ENCODE data around the gene CCDC18.
A peak's percentile ranks its signal among the peaks of the same experiment; 100 is the strongest.
"Not testable (repeated sequence)": the region's sequence is repeated elsewhere in the genome, so short reads cannot be mapped to it uniquely, and the experiment has no call there.

CCDC18 gene

GRCh38 chr1:93180723-93181613 is at the start of gene CCDC18:
Gene CCDC18, plus strand, starts transcription at chr1:93180724. Its CDS starts 2,638 bp downstream, at chr1:93183362.
- peak; percentile 79 for DNase-seq (ENCODE audit: low read depth)

- no peak for DNase-seq (ENCODE audit: low read depth)
Observed at GRCh38 chr1:93132638-93133037, 47.9 kb upstream of the CCDC18 start.

GRCh38 chr1:93136445-93136844 is 44.1 kb upstream of the CCDC18 start:
- DNase-seq (ENCODE audit: low read depth): no peak

GRCh38 chr1:93137604-93138292 is 42.8 kb upstream of the CCDC18 start:
- DNase-seq (ENCODE audit: low read depth): no peak

GRCh38 chr1:93140106-93140505 is 40.4 kb upstream of the CCDC18 start:
- DNase-seq (ENCODE audit: low read depth): peak; percentile 33

GRCh38 chr1:93142161-93142560 is 38.4 kb upstream of the CCDC18 start:
- DNase-seq (ENCODE audit: low read depth): no peak

GRCh38 chr1:93143136-93143535 is 37.4 kb upstream of the CCDC18 start:
- DNase-seq (ENCODE audit: low read depth): no peak

- DNase-seq (ENCODE audit: low read depth): no peak
Observed at GRCh38 chr1:93143769-93144168, 36.8 kb upstream of the CCDC18 start.

GRCh38 chr1:93148001-93148400 is 32.5 kb upstream of the CCDC18 start:
- no peak for DNase-seq (ENCODE audit: low read depth)

GRCh38 chr1:93150729-93151128 is 29.8 kb upstream of the CCDC18 start:
- no peak for DNase-seq (ENCODE audit: low read depth)

GRCh38 chr1:93151474-93151873 is 29.1 kb upstream of the CCDC18 start:
- no peak for DNase-seq (ENCODE audit: low read depth)

GRCh38 chr1:93152835-93153234 is 27.7 kb upstream of the CCDC18 start:
- no peak for DNase-seq (ENCODE audit: low read depth)

GRCh38 chr1:93154898-93155297 is 25.6 kb upstream of the CCDC18 start:
- no peak for DNase-seq (ENCODE audit: low read depth)

- DNase-seq (ENCODE audit: low read depth): peak; percentile 61
Observed at GRCh38 chr1:93155335-93155734, 25.2 kb upstream of the CCDC18 start.

GRCh38 chr1:93159337-93159736 is 21.2 kb upstream of the CCDC18 start:
- no peak for DNase-seq (ENCODE audit: low read depth)

GRCh38 chr1:93163314-93163713 is 17.2 kb upstream of the CCDC18 start:
- DNase-seq (ENCODE audit: low read depth): not testable (repeated sequence)

GRCh38 chr1:93164816-93165215 is 15.7 kb upstream of the CCDC18 start:
- no peak for DNase-seq (ENCODE audit: low read depth)

GRCh38 chr1:93165895-93166294 is 14.6 kb upstream of the CCDC18 start:
- not testable (repeated sequence) for DNase-seq (ENCODE audit: low read depth)

- DNase-seq (ENCODE audit: low read depth): no peak
Observed at GRCh38 chr1:93167006-93167405, 13.5 kb upstream of the CCDC18 start.

GRCh38 chr1:93170141-93170678 is 10.3 kb upstream of the CCDC18 start:
- DNase-seq (ENCODE audit: low read depth): not testable (repeated sequence)

GRCh38 chr1:93171549-93172034 is 8.9 kb upstream of the CCDC18 start:
- DNase-seq (ENCODE audit: low read depth): no peak

GRCh38 chr1:93172778-93173177 is 7.7 kb upstream of the CCDC18 start:
- no peak for DNase-seq (ENCODE audit: low read depth)

- DNase-seq (ENCODE audit: low read depth): not testable (repeated sequence)
Observed at GRCh38 chr1:93174638-93175037, 5.9 kb upstream of the CCDC18 start.
